Small intestine (tissue), 7 donors: ENCODE measurements around the gene MALRD1. TPM values are rescaled to one million over a fixed set of nuclear protein-coding genes. Genes with fewer than 3 reads are reported as not detected.
A peak's percentile ranks its signal among the peaks of the same experiment; 100 is the strongest.

Experiments used
- DNase-seq, 2 donors: peaks; one replicate each; pipeline versions ENCODE4 v3.0.0 to v3.0.0-alpha.2; 2013
- FAIRE-seq: peaks from 2 replicates; lab custom pipeline; 2012; peaks lifted over from hg19 to GRCh38; lab: Jason Lieb, UNC
- H3K27ac ChIP-seq, 3 donors: one replicate each; pipeline ENCODE4 v1.5.1; 2013; ENCODE audit warnings: low read length in 2 of 3, mild to moderate bottlenecking in 2 of 3, control low read depth in 1 of 3, inconsistent platforms in 1 of 3, low read depth in 1 of 3, moderate library complexity in 1 of 3
- H3K27me3 ChIP-seq, 3 donors: one replicate each; pipeline ENCODE4 v1.6.1; 2013; ENCODE audit warnings: low read length in 3 of 3, inconsistent platforms in 1 of 3; ENCODE audit not compliant: control insufficient read depth in 3 of 3, insufficient read depth in 3 of 3
- H3K36me3 ChIP-seq, 3 donors: one replicate each; pipeline ENCODE4 v1.6.1; 2013; ENCODE audit warnings: low read length in 3 of 3, inconsistent platforms in 1 of 3, low read depth in 1 of 3, mild to moderate bottlenecking in 1 of 3, moderate library complexity in 1 of 3; ENCODE audit not compliant: control insufficient read depth in 3 of 3, insufficient read depth in 2 of 3
- H3K4me1 ChIP-seq, 3 donors: one replicate each; pipeline ENCODE4 v1.6.1; 2013; ENCODE audit warnings: low read length in 2 of 3, inconsistent platforms in 1 of 3, low read depth in 1 of 3, mild to moderate bottlenecking in 1 of 3, moderate library complexity in 1 of 3; ENCODE audit not compliant: control insufficient read depth in 3 of 3, insufficient read depth in 2 of 3
- H3K4me3 ChIP-seq, 3 donors: one replicate each; pipeline ENCODE4 v1.5.1; 2013; ENCODE audit warnings: low read length in 3 of 3, control low read depth in 1 of 3, inconsistent platforms in 1 of 3, low read depth in 1 of 3, mild to moderate bottlenecking in 1 of 3, moderate library complexity in 1 of 3
- H3K9me3 ChIP-seq, 2 donors: one replicate each; pipeline ENCODE4 v1.6.1; 2013; ENCODE audit warnings: low read depth in 1 of 2, low read length in 1 of 2; ENCODE audit not compliant: control insufficient read depth in 2 of 2, insufficient read depth in 1 of 2
- WGBS, 3 donors: extraction: QIAGEN DNeasy Blood & Tissue Kit; methylation state at CpG; one replicate each; pipeline ENCODE4 v1.1.7; 2013; 5-methylcytosine and 5-hydroxymethylcytosine counted together
- polyA plus RNA-seq, 4 donors: library from polyadenylated mRNA; stranded (reverse) in 3 of 4; unstranded in 1 of 4; fragments of 200-250 nt in 3 of 4; fragments of 120-200 nt in 1 of 4; gene quantifications; one replicate each; pipeline versions ENCODE4 v1.2.1 to v1.2.3, GENCODE V29; 2013
- donor health status: healthy with polysubstance abuse.
- donor health status: control.
- donor health status: control.
- donor health status: Bipolar disorder and iron deficiency.
- donor health status: healthy.

Gene MALRD1
- polyA plus RNA-seq, 4 donors: 21.2 to 201 (median 35.0) TPM

DNA sequence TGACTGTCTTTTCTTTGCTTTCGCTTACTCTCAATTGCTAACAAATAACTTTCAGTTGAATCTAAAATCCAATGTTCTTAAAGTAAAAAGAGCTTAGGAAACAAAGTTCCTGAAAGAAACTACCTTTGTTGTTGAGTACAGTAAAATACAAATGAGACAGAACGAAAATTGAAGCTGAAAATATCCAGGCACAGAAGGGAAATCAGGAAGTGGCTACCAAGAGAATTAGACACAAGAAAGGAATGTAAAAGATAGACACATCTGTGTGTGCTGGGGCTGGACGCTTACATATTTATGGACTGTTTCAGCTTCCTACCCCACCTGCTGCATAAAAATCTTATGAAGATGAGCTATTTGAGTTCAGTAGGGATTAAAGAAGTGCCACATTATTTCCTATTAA, 606.0 kb downstream of the MALRD1 start:
- WGBS, 3 donors: 55 to 70% (median 61%) methylated on average over 3 of the region's 3 CpGs
- Histone ChIP-seq H3K27ac (no peak overlapping the region), H3K36me3 (peaks cover 0 to 3% (median 0%) of the 10 kb centered on the region in 3 donors), H3K4me3 (no peak overlapping the region), H3K9me3 (no peaks in the 10 kb centered on the region), H3K27me3 (no peaks in the 10 kb centered on the region), H3K4me1 (no peaks in the 10 kb centered on the region)
- DNase-seq (no peak), FAIRE-seq (no peak)

DNA sequence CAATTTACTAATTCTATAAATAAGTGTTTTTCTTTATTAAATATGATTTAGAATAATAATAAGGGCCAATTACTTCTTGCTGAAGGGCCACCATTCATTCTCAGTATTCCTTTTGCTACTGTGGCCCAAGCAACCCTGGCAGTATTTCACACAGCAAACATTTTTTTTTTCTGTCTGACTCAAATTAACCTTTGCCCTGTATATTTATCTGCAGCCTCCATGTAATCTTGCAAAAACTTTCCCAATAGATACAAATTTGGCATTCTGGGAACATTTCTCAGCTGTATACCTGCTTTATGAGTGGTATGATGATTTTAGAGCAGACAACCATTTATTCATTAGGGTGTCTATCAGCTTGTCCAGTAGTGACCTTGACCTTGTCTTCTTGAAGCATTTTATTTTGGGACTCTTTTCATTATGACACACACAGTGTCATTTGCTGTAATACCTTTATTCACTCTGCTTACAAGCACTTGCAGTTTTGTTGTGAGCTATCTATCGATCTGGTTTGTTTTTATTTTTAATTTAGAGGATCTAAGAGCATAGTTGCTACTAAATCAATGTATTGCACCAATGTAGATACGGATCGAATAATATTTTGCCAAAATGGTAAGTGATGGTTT, 607.9 kb downstream of the MALRD1 start:
- no peak overlapping the region for H3K4me3 ChIP-seq
- H3K4me1 ChIP-seq: no peaks in the 10 kb centered on the region
- FAIRE-seq: no peak
- no peaks in the 10 kb centered on the region for H3K27me3 ChIP-seq
- H3K27ac ChIP-seq: no peak overlapping the region
- H3K36me3 ChIP-seq: peaks cover 0 to 3% (median 0%) of the 10 kb centered on the region in 3 donors
- H3K9me3 ChIP-seq: no peaks in the 10 kb centered on the region
- 81 to 92% (median 89%) methylated on average over 3 of the region's 3 CpGs for WGBS, 3 donors
- peak; percentile 39 to 48 for DNase-seq

DNA sequence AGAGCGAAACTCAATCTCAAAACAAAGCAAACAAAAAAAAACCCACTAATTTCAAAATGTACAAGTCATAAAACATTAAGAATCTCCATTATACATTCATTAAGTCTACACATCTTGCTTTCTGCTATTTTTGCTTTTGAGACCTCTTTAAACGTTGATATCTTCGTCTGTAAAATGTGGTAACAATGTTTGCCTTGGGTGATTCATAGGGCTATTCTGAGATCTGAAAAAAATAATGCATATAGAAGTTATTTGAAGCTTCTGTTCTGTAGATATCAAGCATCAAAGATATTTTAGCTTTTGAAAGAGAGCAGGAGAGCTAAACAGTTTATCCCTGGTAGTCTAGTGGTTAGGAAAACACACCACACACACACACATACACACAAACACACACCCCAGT, 609.5 kb downstream of the MALRD1 start:
- Histone ChIP-seq H3K27me3 (no peaks in the 10 kb centered on the region), H3K9me3 (no peaks in the 10 kb centered on the region), H3K4me1 (no peaks in the 10 kb centered on the region), H3K36me3 (no peaks in the 10 kb centered on the region), H3K27ac (no peak overlapping the region), H3K4me3 (no peak overlapping the region)
- DNase-seq (no peak), FAIRE-seq (no peak)
- 44 to 67% (median 45%) methylated on average over 3 of the region's 3 CpGs for WGBS, 3 donors

DNA sequence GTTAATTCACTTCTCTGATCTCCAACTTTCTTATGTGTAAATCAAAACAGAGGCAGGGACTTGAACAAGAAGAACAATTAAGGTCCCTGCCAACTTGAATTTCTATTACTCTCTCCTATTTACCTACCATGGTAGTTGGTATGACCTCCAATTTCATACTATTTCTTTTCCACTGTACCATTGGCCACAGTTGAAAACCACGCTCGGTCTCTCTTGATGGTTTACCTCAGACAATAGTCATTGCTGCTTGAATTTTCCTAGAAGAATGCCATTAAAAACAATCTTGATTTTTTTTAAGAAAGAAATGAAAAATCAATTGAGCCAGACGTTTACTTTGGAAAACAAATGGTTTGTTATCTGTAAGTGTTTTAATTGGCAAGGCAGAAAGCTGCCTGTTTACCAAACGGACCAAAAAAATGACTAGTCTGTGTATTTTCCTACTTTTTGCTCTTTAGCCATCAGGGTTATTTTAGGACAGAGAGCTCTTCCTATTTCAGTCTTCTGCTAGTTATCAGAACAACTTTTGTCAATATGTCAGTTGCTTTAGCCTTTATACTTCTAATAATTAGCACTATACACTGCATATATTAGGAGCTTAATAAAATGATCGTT, 610.1 kb downstream of the MALRD1 start:
- Histone ChIP-seq H3K9me3 (no peaks in the 10 kb centered on the region), H3K36me3 (no peaks in the 10 kb centered on the region), H3K27me3 (no peaks in the 10 kb centered on the region), H3K4me3 (no peak overlapping the region), H3K27ac (no peak overlapping the region), H3K4me1 (no peaks in the 10 kb centered on the region)
- FAIRE-seq: no peak
- WGBS, 3 donors: 63 to 70% (median 65%) methylated on average over 5 of the region's 5 CpGs
- no peak for DNase-seq

DNA sequence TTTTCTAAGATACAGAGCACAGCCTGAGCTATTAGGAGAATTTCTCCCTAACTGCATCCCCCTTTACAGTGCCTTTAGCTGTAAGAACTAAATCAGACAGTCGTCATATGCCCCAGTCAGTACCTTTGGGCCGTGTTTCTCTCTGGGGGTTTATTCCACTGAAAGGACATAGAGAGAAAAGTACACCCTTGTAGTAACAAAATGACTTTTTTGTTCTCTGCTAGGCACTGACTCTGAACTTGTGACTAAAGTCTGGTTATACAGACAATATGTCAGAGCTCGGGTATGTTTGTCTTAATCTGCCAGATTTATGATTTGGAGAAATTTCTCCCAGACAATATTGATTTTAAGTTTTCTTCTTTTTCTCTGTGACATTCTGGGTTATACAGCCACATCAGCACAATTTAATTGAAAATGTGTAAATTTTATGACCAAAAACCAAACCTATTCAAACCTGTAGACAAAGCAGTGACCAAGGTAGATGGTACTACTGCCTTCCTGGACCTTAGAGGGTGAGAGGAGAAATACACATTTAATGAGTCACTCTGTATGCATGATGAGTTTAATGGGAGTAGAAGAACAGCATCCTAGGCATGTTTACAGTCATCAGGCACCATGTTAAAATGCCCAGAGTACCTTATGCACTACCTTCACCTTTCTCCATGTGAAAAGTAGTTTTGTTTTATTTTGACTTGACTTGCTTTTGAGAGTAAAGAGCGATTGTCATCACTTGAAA, 611.5 kb downstream of the MALRD1 start:
- H3K27ac ChIP-seq: no peak overlapping the region
- no peaks in the 10 kb centered on the region for H3K4me1 ChIP-seq
- DNase-seq (no peak), FAIRE-seq (no peak)
- no peaks in the 10 kb centered on the region for H3K9me3 ChIP-seq
- H3K36me3 ChIP-seq: no peaks in the 10 kb centered on the region
- no peaks in the 10 kb centered on the region for H3K27me3 ChIP-seq
- 82 to 94% (median 85%) methylated on average over 4 of the region's 4 CpGs for WGBS, 3 donors
- H3K4me3 ChIP-seq: no peak overlapping the region

DNA sequence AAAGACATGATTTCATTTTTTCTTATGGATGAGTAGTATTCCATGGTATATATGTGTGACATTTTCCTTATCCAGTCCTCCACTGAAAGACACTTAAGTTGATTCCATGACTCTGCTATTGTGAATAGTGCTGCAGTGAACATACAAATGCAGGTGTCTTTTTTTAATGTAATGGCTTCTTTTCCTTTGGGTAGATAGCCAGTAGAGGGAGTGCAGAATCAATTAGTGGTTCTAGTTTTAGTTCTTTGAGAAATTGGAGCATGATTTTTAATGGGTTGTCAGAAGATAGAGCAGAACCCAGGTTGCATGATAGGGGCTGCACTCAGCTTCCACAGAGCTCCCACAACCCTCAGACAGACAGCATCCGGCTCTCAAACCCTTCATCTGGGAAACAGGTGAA, 614.7 kb downstream of the MALRD1 start:
- 53 to 96% (median 94%) methylated on average over 1 of the region's 1 CpG for WGBS, 3 donors
- H3K9me3 ChIP-seq: peaks cover 0 to 16% of the 10 kb centered on the region in 2 donors
- peaks cover 0 to 3% (median 0%) of the 10 kb centered on the region in 3 donors for H3K36me3 ChIP-seq
- H3K27ac ChIP-seq: no peak overlapping the region
- H3K27me3 ChIP-seq: no peaks in the 10 kb centered on the region
- no peaks in the 10 kb centered on the region for H3K4me1 ChIP-seq
- FAIRE-seq (no peak), DNase-seq (no peak)
- H3K4me3 ChIP-seq: no peak overlapping the region

DNA sequence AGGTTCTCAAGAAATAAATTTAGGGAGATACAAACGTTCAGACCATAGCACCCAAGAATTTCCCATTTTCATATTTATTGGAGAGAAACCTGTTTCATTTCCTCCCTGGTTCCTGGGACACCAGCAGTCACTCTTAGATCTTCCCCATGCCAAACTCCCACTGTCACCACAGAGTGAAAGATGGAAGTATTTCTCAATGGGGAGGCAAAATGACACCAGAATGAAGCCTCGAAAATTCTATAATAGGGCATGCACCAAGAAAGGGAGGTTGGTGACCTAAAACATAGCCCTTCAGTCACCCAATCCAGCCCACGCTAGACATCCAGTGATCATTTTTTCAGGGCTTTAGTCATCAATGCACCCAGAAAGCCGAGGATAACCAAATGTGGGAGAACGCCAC, 619.5 kb downstream of the MALRD1 start:
- Histone ChIP-seq H3K27me3 (no peaks in the 10 kb centered on the region), H3K4me1 (no peaks in the 10 kb centered on the region), H3K4me3 (no peak overlapping the region), H3K36me3 (peaks cover 0 to 3% (median 0%) of the 10 kb centered on the region in 3 donors), H3K9me3 (peaks cover 0 to 16% of the 10 kb centered on the region in 2 donors), H3K27ac (no peak overlapping the region)
- DNase-seq (no peak), FAIRE-seq (no peak)
- 80 to 89% (median 86%) methylated on average over 5 of the region's 5 CpGs for WGBS, 3 donors

DNA sequence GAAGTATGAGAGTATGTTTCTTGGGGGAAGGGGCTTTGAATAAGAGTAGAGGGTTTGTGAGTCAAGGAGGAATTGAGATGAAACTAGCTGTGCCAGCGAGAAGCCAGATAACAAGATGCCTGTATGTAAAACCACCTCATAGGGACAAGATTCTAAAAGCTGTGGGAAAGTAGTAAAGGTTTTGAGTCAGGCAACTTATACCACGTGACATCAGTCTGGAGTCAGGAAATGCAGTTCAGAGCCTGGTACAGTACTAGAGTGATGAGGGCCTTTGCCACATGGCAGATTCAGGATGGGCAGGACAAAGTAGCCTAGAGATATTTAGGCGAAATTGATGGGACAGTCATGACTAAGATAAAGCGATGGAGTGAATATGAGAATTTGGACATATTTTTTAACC, 627.5 kb downstream of the MALRD1 start:
- Histone ChIP-seq H3K4me3 (no peak overlapping the region), H3K36me3 (no peaks in the 10 kb centered on the region), H3K27me3 (no peaks in the 10 kb centered on the region), H3K27ac (no peak overlapping the region), H3K9me3 (no peaks in the 10 kb centered on the region), H3K4me1 (no peaks in the 10 kb centered on the region)
- DNase-seq (no peak), FAIRE-seq (no peak)
- 82 to 96% (median 86%) methylated on average over 4 of the region's 4 CpGs for WGBS, 3 donors
